GM18861 (cell line): Measurements from ENCODE around the gene CTCF.
A peak's percentile ranks its signal among the peaks of the same experiment; 100 is the strongest.
"Not testable (repeated sequence)": the region's sequence is repeated elsewhere in the genome, so short reads cannot be mapped to it uniquely, and the experiment has no call there.

Experiments
- ATAC-seq: cut with Tn5 transposase; IDR thresholded peaks from one replicate; pipeline ENCODE4 v1.9.1; 2021; ENCODE audit not compliant: unreplicated experiment

The CTCF gene

GRCh38 chr16:67533024-67533560 lies 29.2 kb upstream of the CTCF start:
- ATAC-seq: no peak

- ATAC-seq: not testable (repeated sequence)
These were observed 28.3 kb upstream of the CTCF start for GRCh38 chr16:67533987-67534386.

DNA sequence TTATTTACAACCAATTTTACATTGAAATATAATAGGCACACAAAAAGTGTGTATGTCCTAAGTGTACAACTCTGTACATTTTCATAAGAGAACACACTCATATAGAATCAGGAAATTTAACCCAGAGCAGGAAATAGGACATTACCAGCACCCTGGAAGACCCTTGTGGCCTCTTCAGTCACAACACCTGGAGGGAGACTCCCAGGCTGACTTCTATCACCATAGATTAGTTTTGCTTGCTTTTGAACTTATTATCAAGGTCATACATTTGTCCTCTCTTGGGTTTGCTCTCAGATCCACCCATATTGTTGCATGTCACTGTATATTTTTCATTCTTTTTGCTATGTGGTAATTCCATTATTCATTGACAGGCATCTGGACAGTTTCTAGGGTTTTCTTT lies 27.9 kb upstream of the CTCF start:
- ATAC-seq: no peak

- ATAC-seq: no peak
These were observed 27.1 kb upstream of the CTCF start for GRCh38 chr16:67535201-67535600.

- ATAC-seq: no peak
These were observed 25.1 kb upstream of the CTCF start for GRCh38 chr16:67537270-67537635.

DNA sequence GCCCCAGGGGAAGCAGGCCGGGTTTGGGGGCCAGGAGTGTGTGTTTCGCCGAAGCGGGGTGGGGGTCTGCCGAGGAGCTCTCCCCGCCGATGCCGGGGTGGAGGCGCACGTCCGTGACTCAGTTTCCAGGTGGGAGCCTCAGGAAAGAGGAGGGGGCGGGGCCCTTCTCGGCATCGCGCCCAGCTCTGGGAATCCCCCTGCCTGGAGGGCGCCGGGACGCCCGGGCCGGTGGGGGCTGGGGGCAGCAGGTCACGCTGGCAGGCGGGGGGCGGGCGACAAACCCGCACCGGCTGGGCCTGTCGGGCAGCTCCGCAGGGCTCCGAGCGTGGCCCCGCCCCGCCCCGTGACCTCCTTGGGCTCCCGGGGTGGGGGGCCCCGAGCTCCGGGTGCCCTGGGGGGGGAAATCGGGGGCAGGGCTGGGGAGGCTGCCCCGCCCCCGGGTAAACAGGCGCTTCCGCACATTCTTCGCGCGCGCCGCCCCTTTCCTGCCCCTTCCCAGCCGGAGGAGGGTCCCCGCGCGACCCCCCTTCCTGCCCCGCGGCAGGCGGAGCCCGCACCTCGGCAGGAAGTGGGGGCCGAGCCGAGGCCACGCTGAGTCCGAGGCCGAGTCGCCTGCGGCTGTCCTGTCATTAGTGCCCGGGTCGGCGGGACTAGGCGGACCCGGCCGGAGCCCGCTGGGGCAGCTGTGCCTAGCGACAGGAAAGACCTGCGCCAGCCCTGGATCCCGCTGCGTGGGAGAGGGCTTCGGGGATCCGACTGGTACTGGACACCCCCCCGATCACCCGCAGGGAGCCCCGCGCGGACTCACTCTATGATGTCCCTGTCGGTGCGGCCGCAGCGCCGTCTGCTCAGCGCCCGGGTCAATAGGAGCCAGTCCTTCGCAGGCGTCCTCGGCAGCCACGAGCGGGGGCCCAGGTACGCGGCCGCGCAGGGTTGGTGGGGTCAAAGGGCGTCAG lies 24.4 kb upstream of the CTCF start:
- no peak for ATAC-seq

- no peak for ATAC-seq
These were observed 23.6 kb upstream of the CTCF start for GRCh38 chr16:67538666-67539101.

DNA sequence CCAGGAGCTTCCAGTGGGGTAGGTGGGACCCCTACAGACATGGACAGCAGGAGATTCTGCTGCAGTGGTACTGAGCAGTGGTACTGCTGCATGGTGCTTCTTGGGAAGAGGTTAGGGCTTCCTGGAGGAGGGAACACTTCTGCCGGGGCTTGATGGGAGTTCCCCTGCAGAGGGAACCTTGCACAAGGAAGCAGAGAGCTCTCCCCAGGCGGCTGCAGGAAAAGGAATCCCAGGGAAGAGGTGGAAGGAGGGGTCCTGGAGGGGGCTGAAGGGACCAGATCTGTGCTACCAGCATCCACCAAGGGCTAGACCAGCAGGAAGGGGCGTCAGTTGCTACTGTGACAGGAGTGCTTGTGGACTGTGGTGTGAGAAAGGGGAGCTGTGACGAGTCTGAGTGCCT lies 23.1 kb upstream of the CTCF start:
- ATAC-seq: no peak

DNA sequence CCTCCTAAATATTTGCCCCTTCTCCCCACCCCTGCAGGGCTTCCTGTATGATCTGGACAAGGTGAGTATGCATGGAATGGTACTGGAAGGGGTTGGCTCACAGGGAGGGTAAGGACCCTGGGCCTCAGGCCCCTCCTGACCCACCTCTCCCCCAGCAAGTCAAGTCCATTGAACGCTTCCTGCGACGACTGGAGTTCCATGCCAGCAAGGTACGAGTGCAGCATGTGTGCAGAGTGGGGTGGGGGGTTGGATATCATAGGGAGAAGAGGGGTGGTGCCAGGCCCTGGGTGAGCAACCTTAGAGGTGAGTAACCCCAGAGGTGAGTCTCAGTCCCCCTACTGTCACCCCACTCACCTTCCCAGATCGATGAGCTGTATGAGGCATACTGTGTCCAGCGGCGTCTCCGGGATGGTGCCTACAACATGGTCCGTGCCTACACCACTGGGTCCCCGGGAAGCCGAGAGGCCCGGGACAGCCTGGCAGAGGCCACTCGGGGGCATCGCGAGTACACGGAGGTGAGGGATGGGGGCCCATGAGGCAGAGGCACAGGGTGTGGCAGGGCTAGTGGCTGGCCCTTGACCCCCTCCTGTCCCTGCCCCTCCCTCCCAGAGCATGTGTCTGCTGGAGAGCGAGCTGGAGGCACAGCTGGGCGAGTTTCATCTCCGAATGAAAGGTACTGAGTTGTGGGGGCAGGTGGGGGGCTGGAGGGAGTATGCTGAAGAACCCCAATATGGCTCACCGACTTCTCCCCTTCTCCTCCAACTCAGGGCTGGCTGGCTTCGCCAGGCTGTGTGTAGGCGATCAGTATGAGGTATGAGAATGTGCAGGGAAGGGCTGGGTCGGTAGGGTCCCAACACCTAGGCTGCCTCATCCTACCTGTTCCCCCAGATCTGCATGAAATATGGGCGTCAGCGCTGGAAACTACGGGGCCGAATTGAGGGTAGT lies 22.4 kb upstream of the CTCF start:
- no peak for ATAC-seq

GRCh38 chr16:67540756-67541155 lies 21.6 kb upstream of the CTCF start:
- ATAC-seq: no peak

DNA sequence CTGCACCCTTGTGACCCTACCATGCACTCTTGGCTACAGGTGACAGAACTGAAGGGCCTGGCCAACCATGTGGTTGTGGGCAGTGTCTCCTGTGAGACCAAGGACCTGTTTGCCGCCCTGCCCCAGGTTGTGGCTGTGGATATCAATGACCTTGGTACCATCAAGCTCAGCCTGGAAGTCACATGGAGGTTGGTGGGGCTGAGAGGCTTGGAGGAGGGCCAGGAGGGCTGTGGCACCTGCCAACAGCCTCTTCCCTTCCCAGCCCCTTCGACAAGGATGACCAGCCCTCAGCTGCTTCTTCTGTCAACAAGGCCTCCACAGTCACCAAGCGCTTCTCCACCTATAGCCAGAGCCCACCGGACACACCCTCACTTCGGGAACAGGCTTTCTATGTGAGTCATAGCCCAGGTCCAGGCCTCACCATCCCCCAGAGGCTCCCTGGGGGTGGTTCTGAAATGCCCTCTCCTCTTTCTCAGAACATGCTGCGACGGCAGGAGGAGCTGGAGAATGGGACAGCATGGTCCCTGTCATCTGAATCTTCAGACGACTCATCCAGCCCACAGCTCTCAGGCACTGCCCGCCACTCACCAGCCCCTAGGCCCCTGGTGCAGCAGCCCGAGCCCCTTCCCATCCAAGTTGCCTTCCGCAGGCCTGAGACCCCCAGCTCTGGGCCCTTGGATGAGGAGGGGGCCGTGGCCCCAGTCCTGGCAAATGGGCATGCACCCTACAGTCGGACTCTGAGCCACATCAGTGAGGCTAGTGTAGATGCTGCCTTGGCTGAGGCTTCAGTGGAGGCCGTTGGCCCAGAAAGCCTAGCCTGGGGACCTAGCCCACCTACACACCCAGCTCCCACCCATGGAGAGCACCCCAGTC lies 20.7 kb upstream of the CTCF start:
- ATAC-seq: no peak

- no peak for ATAC-seq
These were observed 19.9 kb upstream of the CTCF start for GRCh38 chr16:67542464-67542863.

DNA sequence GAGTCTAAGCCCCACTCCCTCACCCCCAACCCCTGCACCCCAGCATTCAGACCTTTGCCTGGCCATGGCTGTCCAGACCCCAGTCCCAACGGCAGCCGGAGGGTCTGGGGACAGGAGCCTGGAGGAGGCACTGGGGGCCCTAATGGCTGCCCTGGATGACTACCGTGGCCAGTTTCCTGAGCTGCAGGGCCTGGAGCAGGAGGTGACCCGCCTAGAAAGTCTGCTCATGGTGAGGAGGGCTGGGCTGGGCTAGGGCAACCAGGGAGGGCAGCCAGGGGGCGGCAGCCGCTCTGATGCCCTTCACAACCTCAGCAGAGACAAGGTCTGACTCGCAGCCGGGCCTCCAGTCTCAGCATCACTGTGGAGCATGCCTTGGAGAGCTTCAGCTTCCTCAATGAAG lies 19.3 kb upstream of the CTCF start:
- ATAC-seq: no peak

GRCh38 chr16:67543582-67543981 lies 18.7 kb upstream of the CTCF start:
- ATAC-seq: no peak

GRCh38 chr16:67544329-67544841 lies 17.9 kb upstream of the CTCF start:
- ATAC-seq: no peak

- ATAC-seq: no peak
These were observed 17.3 kb upstream of the CTCF start for GRCh38 chr16:67544844-67545664.

GRCh38 chr16:67545665-67546024 lies 16.7 kb upstream of the CTCF start:
- ATAC-seq: no peak

GRCh38 chr16:67546091-67546501 lies 16.2 kb upstream of the CTCF start:
- no peak for ATAC-seq

DNA sequence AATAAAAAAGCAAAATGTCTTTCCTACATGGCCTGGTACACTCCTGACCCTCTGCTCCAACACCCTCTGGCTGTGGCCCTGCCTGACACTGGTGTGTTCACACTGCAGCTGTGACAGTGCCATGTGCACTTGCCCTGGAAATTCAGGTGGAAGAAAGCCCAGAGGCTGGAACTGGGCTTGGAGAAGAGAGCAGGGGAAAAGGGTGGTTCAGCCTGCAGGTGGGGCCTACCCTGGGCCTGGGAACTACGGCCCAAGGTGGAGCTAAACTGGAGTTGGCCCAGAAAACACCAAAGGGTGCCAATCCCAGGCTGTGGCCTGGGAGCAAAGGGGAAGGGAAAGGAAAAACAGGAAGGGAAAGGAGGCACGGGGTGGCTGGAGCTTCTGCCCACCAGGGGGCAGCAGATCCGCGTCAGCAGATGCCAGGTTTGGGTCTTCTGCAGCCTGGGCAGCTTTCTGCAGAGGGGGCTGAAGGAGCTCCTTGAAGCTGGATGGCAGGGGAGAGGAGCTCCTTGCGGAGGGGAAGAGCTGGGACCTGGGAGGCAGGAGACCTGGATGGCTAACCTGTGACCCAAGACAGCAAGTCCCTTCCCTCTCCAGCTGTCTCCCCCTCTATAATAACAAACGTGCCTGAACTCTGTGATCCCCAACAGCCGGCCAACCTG lies 15.4 kb upstream of the CTCF start:
- ATAC-seq: peak; percentile 37
